ENCODE measurements around the gene ST7. TPM values are rescaled to one million over a fixed set of nuclear protein-coding genes. Genes with fewer than 3 reads are reported as not detected.

The ST7 gene
- polyA plus RNA-seq, 1 donor from 2014 or later, result 76.8 TPM

DNA sequence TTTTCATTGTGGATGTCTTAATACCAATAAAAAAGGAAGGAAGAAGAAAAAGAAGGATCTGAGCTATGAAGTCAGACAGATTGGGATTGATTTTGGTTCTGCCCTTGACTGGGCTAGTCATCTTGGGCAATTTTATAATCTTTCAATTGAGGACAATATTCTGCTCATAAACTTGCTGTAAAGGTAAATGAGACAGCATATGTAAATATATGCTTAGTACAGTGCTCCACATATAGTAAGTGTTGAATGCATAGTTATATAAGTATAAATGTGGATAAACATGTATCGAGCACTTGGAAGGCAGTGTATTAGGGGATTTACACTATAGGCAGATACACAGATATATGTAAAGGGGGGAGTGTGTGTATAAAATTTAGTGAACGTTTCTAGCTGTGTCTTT, 85.1 kb downstream of the ST7 start:
- no peak overlapping the region for H3K27ac ChIP-seq (ENCODE audit: low read length)
- H3K9ac ChIP-seq (ENCODE audit: low read length), result no peak overlapping the region
- no peaks in the 10 kb centered on the region for H3K9me3 ChIP-seq (ENCODE audit: low read length)
- no peaks in the 10 kb centered on the region for H3K9me2 ChIP-seq (ENCODE audit: insufficient read depth, low read length)
- TF ChIP-seq TAF1 (IDR thresholded peaks at IDR 0.05; ENCODE audit: low read depth), result no peak
- TF ChIP-seq REST (IDR thresholded peaks at IDR 0.05; ENCODE audit: borderline replicate concordance), result no peak
- no peak for TF ChIP-seq SMC3 (conservative IDR thresholded peaks at IDR 0.05; ENCODE audit: poor library complexity)
- H4K20me1 ChIP-seq (ENCODE audit: insufficient read depth), result peaks cover 55% of the 10 kb centered on the region
- peaks cover 61% of the 10 kb centered on the region for H3K79me2 ChIP-seq (replicated peaks; ENCODE audit: insufficient read depth, low read length)
- no peak overlapping the region for H3K4me3 ChIP-seq (ENCODE audit: low read length)
- H2AFZ ChIP-seq (ENCODE audit: low read depth, low read length), result no peak overlapping the region
- H3F3A ChIP-seq (ENCODE audit: insufficient read depth, low read length, poor library complexity, severe bottlenecking), result no peaks in the 10 kb centered on the region
- no peaks in the 10 kb centered on the region for H3K27me3 ChIP-seq (ENCODE audit: insufficient read depth, low read depth, low read length)
- H3K4me2 ChIP-seq (ENCODE audit: low read length), result no peak overlapping the region
- H3K36me3 ChIP-seq (ENCODE audit: insufficient read depth, low read length), result no peaks in the 10 kb centered on the region

DNA sequence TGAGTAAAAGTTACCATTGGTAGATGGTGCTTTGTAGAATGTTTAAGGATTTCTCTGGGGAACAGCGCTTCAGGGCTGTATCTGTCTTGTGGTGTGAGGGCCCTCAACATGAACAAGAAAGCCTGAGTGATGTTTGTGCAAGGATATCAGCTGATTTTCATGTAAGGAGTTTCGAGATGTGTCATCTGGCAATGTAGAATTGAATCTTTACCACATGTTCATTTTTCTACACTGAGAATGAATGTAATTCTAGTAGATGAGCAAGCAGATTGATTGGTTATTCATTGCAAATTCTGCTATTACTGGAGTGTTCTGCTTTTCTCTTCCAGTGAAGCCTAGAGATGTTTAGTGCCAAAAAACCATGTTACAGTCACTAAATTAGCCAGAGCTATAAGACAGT, 87.7 kb downstream of the ST7 start:
- no peak for TF ChIP-seq POLR2AphosphoS5 (IDR thresholded peaks at IDR 0.05)
- no peak for TF ChIP-seq MXI1 (conservative IDR thresholded peaks at IDR 0.05; ENCODE audit: poor library complexity, severe bottlenecking)
- TF ChIP-seq SMC3 (conservative IDR thresholded peaks at IDR 0.05; ENCODE audit: poor library complexity), result no peak
- no peak for TF ChIP-seq REST (IDR thresholded peaks at IDR 0.05; ENCODE audit: borderline replicate concordance)
- TF ChIP-seq EP300 (conservative IDR thresholded peaks at IDR 0.05; ENCODE audit: poor library complexity, severe bottlenecking), result no peak
- no peak for TF ChIP-seq EZH2 (IDR thresholded peaks at IDR 0.05; ENCODE audit: borderline replicate concordance, insufficient read depth, low read length, poor library complexity, severe bottlenecking)
- no peak for TF ChIP-seq RAD21 (conservative IDR thresholded peaks at IDR 0.05)
- TF ChIP-seq TAF1 (IDR thresholded peaks at IDR 0.05; ENCODE audit: low read depth), result no peak
- TF ChIP-seq, protein P1, sequence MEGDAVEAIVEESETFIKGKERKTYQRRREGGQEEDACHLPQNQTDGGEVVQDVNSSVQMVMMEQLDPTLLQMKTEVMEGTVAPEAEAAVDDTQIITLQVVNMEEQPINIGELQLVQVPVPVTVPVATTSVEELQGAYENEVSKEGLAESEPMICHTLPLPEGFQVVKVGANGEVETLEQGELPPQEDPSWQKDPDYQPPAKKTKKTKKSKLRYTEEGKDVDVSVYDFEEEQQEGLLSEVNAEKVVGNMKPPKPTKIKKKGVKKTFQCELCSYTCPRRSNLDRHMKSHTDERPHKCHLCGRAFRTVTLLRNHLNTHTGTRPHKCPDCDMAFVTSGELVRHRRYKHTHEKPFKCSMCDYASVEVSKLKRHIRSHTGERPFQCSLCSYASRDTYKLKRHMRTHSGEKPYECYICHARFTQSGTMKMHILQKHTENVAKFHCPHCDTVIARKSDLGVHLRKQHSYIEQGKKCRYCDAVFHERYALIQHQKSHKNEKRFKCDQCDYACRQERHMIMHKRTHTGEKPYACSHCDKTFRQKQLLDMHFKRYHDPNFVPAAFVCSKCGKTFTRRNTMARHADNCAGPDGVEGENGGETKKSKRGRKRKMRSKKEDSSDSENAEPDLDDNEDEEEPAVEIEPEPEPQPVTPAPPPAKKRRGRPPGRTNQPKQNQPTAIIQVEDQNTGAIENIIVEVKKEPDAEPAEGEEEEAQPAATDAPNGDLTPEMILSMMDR (IDR thresholded peaks at IDR 0.05; ENCODE audit: poor library complexity, severe bottlenecking), result no peak
- H3K79me2 ChIP-seq (replicated peaks; ENCODE audit: insufficient read depth, low read length), result peaks cover 61% of the 10 kb centered on the region

More for the DNA sequence above, 87.7 kb downstream of the ST7 start:
- peaks cover 3% of the 10 kb centered on the region for H3K36me3 ChIP-seq (ENCODE audit: insufficient read depth, low read length)
- no peaks in the 10 kb centered on the region for H3F3A ChIP-seq (ENCODE audit: insufficient read depth, low read length, poor library complexity, severe bottlenecking)
- no peak overlapping the region for H3K27ac ChIP-seq (ENCODE audit: low read length)
- H4K20me1 ChIP-seq (ENCODE audit: insufficient read depth), result peaks cover 38% of the 10 kb centered on the region
- no peak overlapping the region for H2AFZ ChIP-seq (ENCODE audit: low read depth, low read length)
- H3K9ac ChIP-seq (ENCODE audit: low read length), result no peak overlapping the region
- H3K27me3 ChIP-seq (ENCODE audit: insufficient read depth, low read depth, low read length), result no peaks in the 10 kb centered on the region
- H3K4me3 ChIP-seq (ENCODE audit: low read length), result no peak overlapping the region
- no peaks in the 10 kb centered on the region for H3K9me2 ChIP-seq (ENCODE audit: insufficient read depth, low read length)
- no peaks in the 10 kb centered on the region for H3K9me3 ChIP-seq (ENCODE audit: low read length)
- no peak overlapping the region for H3K4me2 ChIP-seq (ENCODE audit: low read length)
